Measurements from ENCODE around the gene KHNYN. TPM values are rescaled to one million over a fixed set of nuclear protein-coding genes. Genes with fewer than 3 reads are reported as not detected.

Gene KHNYN
- polyA plus RNA-seq, 1 donor from 2014 or later, result 0.53 TPM

GRCh38 chr14:24426150-24426911 is 3.4 kb upstream of the KHNYN start:
- Histone ChIP-seq H2AFZ (ENCODE audit: low read depth, low read length) (no peak overlapping the region), H3F3A (ENCODE audit: insufficient read depth, low read length, poor library complexity, severe bottlenecking) (no peaks in the 10 kb centered on the region), H3K9me3 (ENCODE audit: low read length) (no peaks in the 10 kb centered on the region), H3K4me3 (ENCODE audit: low read length) (no peak overlapping the region), H3K9me2 (ENCODE audit: insufficient read depth, low read length) (no peaks in the 10 kb centered on the region), H3K4me2 (ENCODE audit: low read length) (no peak overlapping the region), H4K20me1 (ENCODE audit: insufficient read depth) (no peaks in the 10 kb centered on the region), H3K79me2 (replicated peaks; ENCODE audit: insufficient read depth, low read length) (no peaks in the 10 kb centered on the region), H3K36me3 (ENCODE audit: insufficient read depth, low read length) (no peaks in the 10 kb centered on the region), H3K27me3 (ENCODE audit: insufficient read depth, low read depth, low read length) (peaks cover 9% of the 10 kb centered on the region), H3K9ac (ENCODE audit: low read length) (no peak overlapping the region), H3K27ac (ENCODE audit: low read length) (no peak overlapping the region)
- TF ChIP-seq MXI1 (conservative IDR thresholded peaks at IDR 0.05; ENCODE audit: poor library complexity, severe bottlenecking) (no peak), EZH2 (IDR thresholded peaks at IDR 0.05; ENCODE audit: borderline replicate concordance, insufficient read depth, low read length, poor library complexity, severe bottlenecking) (no peak), RAD21 (conservative IDR thresholded peaks at IDR 0.05) (no peak), TAF1 (IDR thresholded peaks at IDR 0.05; ENCODE audit: low read depth) (no peak), SMC3 (conservative IDR thresholded peaks at IDR 0.05; ENCODE audit: poor library complexity) (no peak), POLR2AphosphoS5 (IDR thresholded peaks at IDR 0.05) (no peak), CTCF (IDR thresholded peaks at IDR 0.05; ENCODE audit: poor library complexity, severe bottlenecking) (no peak), EP300 (conservative IDR thresholded peaks at IDR 0.05; ENCODE audit: poor library complexity, severe bottlenecking) (no peak), REST (IDR thresholded peaks at IDR 0.05; ENCODE audit: borderline replicate concordance) (no peak)

- Histone ChIP-seq H3K4me3 (ENCODE audit: low read length) (no peak overlapping the region), H3K4me2 (ENCODE audit: low read length) (no peak overlapping the region), H3K27me3 (ENCODE audit: insufficient read depth, low read depth, low read length) (peaks cover 9% of the 10 kb centered on the region), H3F3A (ENCODE audit: insufficient read depth, low read length, poor library complexity, severe bottlenecking) (no peaks in the 10 kb centered on the region), H3K27ac (ENCODE audit: low read length) (no peak overlapping the region), H3K9ac (ENCODE audit: low read length) (no peak overlapping the region), H3K79me2 (replicated peaks; ENCODE audit: insufficient read depth, low read length) (no peaks in the 10 kb centered on the region), H2AFZ (ENCODE audit: low read depth, low read length) (no peak overlapping the region), H3K9me3 (ENCODE audit: low read length) (no peaks in the 10 kb centered on the region), H4K20me1 (ENCODE audit: insufficient read depth) (no peaks in the 10 kb centered on the region), H3K36me3 (ENCODE audit: insufficient read depth, low read length) (no peaks in the 10 kb centered on the region), H3K9me2 (ENCODE audit: insufficient read depth, low read length) (no peaks in the 10 kb centered on the region)
- TF ChIP-seq RAD21 (conservative IDR thresholded peaks at IDR 0.05), result no peak
- no peak for TF ChIP-seq POLR2AphosphoS5 (IDR thresholded peaks at IDR 0.05)
- TF ChIP-seq CTCF (IDR thresholded peaks at IDR 0.05; ENCODE audit: poor library complexity, severe bottlenecking), result no peak
- no peak for TF ChIP-seq REST (IDR thresholded peaks at IDR 0.05; ENCODE audit: borderline replicate concordance)
- TF ChIP-seq EP300 (conservative IDR thresholded peaks at IDR 0.05; ENCODE audit: poor library complexity, severe bottlenecking), result no peak
- no peak for TF ChIP-seq TAF1 (IDR thresholded peaks at IDR 0.05; ENCODE audit: low read depth)
- TF ChIP-seq SMC3 (conservative IDR thresholded peaks at IDR 0.05; ENCODE audit: poor library complexity), result no peak
- TF ChIP-seq EZH2 (IDR thresholded peaks at IDR 0.05; ENCODE audit: borderline replicate concordance, insufficient read depth, low read length, poor library complexity, severe bottlenecking), result no peak
- no peak for TF ChIP-seq MXI1 (conservative IDR thresholded peaks at IDR 0.05; ENCODE audit: poor library complexity, severe bottlenecking)
Measured at GRCh38 chr14:24426912-24427536, 2.7 kb upstream of the KHNYN start.

Measured in neural cell (in vitro differentiated cells).